ENCODE data around the gene TNFRSF13B.
"Not testable (repeated sequence)": the region's sequence is repeated elsewhere in the genome, so short reads cannot be mapped to it uniquely, and the experiment has no call there.

TNFRSF13B gene

GRCh38 chr17:16971458-16972338, at the start of gene TNFRSF13B:
TNFRSF13B (minus strand) TSS chr17:16972118; CDS start chr17:16972075, 43 bp downstream.
- DNase-seq (ENCODE audit: insufficient read length, low spot score) (no peak), FAIRE-seq (no peak)
- no peak for TF ChIP-seq POLR2A (IDR thresholded peaks at IDR 0.05; ENCODE audit: low read depth, low read length)

DNA sequence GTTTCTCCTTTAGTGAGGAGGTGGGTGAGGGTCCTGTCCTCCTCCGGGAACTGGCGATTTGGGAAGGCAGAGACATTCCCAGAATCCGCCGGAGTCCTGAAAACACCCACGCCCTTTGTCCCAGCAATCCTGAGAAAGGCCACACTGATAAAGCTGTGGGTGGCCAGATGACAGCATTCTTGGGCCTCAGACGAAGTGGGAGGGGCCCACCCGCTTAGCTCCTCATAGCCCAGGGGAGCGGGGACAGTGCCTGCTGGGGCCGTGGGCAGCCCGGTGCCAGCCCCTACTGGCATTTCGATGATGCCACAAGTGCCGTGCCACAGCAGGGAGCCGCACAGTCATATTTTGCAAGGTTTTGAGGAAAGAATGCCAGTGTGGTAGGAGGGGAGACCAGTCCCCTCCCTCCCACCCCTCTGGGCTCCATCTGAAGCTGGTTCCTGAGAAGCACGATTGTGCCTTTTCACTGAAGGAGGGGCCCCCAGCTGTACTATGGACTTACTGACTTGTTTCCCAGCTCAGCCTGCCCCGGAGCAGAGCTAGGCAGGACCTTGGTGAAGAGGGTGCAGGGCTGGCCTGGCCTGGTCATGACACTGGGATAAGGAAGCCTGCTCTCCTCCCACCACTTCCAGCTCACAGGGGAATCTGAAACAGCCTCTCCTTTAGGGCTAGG, 49.4 kb upstream of the TNFRSF13B start:
- no peak; the same call in 1 of the 2 replicates for TF ChIP-seq POLR2A (IDR thresholded peaks at IDR 0.05; ENCODE audit: low read depth, low read length)
- peak; percentile 89 for DNase-seq (ENCODE audit: insufficient read length, low spot score)

DNA sequence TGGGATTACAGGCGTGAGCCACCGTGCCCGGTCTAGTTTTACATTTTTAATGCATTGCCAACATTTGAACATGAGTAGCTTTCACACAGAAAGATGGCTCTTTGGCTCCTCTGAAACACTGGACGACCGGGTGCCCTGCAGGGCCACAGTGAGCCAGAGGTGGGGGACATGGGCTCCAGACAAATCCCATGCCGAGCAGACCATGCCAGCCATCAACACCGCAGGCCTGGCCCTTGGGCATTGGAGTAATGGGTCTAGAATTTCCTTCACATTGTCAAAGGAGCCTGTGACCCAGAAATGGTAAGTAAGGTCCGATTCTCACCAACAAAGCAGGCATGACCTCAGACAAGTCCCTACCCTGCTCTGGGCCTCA, 48.9 kb upstream of the TNFRSF13B start:
- FAIRE-seq (no peak), DNase-seq (ENCODE audit: insufficient read length, low spot score) (no peak)
- no peak for TF ChIP-seq POLR2A (IDR thresholded peaks at IDR 0.05; ENCODE audit: low read depth, low read length)

More for the DNA sequence above, 49.4 kb upstream of the TNFRSF13B start:
- peak; percentile 50 for FAIRE-seq

GRCh38 chr17:17019891-17020456, 48.1 kb upstream of the TNFRSF13B start:
- TF ChIP-seq POLR2A (IDR thresholded peaks at IDR 0.05; ENCODE audit: low read depth, low read length) = no peak
- FAIRE-seq = no peak
- no peak for DNase-seq (ENCODE audit: insufficient read length, low spot score)

DNA sequence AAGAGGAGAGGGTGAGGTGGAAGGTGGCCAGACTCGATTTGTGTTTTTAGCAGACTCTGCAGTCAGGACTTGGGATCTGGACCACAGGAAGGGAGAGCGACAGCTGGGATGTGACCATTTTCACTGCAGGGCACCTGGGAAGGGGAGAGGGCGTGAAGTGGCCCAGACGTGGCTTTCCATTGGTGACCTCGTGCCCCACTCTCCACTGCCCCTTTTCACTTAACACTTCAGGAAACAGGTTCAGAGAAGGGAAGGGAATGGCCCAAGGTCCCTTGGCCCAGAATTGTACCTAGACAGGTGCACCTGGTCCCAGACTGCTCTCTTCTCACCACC, 47.5 kb upstream of the TNFRSF13B start:
- FAIRE-seq = no peak
- no peak for DNase-seq (ENCODE audit: insufficient read length, low spot score)
- TF ChIP-seq POLR2A (IDR thresholded peaks at IDR 0.05; ENCODE audit: low read depth, low read length) = no peak

DNA sequence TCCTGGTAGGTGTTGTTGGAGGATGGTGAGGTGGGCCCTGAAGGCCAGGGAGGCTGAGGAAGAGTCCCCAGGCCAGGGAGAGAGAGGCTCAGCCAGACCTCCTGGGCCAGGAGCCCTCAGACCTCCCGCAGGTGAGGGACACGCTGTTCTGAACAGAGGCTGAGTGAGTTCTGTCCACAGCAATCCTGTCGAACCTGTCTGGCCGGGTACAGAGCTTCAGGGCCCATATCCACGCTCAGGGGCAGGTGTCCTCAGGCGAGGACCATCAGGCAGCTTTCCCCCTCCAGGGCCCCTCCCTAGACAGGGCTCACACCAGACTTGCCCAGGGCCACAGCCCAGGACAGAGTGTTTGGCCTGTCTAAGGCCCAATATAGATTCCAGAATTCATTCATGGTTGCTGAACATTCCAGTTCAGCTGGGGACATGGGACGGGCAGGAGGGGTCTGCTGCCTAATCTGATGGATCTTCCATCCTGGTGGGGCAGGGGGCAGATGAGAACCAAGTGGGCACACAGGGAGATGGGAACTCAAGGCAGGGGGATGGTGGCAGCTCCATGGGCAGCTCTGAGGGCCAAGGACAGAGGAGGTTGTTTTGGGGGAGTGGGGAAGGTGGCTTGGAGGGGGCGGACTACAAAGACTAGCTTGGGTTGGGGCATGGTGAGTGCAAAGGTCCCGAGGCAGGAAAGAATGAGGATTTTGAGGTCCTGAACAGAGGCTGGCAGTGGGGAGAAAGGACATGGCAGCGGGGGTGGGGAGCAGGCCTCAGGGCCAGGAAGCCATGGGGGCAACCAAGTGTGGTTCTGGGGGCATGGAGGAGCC, 46.9 kb upstream of the TNFRSF13B start:
- no peak for FAIRE-seq
- TF ChIP-seq POLR2A (IDR thresholded peaks at IDR 0.05; ENCODE audit: low read depth, low read length) = no peak
- no peak for DNase-seq (ENCODE audit: insufficient read length, low spot score)

GRCh38 chr17:17018021-17018441, 46.1 kb upstream of the TNFRSF13B start:
- no peak for DNase-seq (ENCODE audit: insufficient read length, low spot score)
- no peak for FAIRE-seq
- no peak for TF ChIP-seq POLR2A (IDR thresholded peaks at IDR 0.05; ENCODE audit: low read depth, low read length)

GRCh38 chr17:17017343-17018014, 45.6 kb upstream of the TNFRSF13B start:
- TF ChIP-seq POLR2A (IDR thresholded peaks at IDR 0.05; ENCODE audit: low read depth, low read length) = no peak
- DNase-seq (ENCODE audit: insufficient read length, low spot score) (no peak), FAIRE-seq (no peak)

GRCh38 chr17:17016199-17017197, 44.6 kb upstream of the TNFRSF13B start:
- not testable (repeated sequence) for DNase-seq (ENCODE audit: insufficient read length, low spot score); FAIRE-seq

DNA sequence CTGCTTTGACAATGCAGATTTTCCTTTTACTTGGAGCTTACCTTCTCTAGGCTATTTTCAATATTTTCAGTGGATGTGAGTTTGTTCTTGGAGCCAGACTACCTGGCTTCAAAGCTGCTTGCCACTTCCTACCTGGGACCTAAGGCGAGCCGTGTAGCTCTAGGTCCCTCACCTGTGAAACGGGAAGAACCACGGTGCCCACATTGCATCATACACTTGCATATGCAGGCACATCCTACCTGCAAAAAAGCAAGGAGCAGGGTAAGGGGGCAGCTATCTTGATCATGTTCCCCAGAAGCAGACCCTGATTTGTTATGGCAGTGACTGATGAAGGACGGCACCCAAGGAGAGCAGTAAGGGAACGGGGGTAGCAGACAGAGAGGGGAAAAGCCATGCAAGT, 43.3 kb upstream of the TNFRSF13B start:
- DNase-seq (ENCODE audit: insufficient read length, low spot score) (no peak), FAIRE-seq (no peak)
- TF ChIP-seq POLR2A (IDR thresholded peaks at IDR 0.05; ENCODE audit: low read depth, low read length) = no peak

GRCh38 chr17:17014748-17015124, 42.8 kb upstream of the TNFRSF13B start:
- FAIRE-seq; DNase-seq (ENCODE audit: insufficient read length, low spot score): not testable (repeated sequence)

DNA sequence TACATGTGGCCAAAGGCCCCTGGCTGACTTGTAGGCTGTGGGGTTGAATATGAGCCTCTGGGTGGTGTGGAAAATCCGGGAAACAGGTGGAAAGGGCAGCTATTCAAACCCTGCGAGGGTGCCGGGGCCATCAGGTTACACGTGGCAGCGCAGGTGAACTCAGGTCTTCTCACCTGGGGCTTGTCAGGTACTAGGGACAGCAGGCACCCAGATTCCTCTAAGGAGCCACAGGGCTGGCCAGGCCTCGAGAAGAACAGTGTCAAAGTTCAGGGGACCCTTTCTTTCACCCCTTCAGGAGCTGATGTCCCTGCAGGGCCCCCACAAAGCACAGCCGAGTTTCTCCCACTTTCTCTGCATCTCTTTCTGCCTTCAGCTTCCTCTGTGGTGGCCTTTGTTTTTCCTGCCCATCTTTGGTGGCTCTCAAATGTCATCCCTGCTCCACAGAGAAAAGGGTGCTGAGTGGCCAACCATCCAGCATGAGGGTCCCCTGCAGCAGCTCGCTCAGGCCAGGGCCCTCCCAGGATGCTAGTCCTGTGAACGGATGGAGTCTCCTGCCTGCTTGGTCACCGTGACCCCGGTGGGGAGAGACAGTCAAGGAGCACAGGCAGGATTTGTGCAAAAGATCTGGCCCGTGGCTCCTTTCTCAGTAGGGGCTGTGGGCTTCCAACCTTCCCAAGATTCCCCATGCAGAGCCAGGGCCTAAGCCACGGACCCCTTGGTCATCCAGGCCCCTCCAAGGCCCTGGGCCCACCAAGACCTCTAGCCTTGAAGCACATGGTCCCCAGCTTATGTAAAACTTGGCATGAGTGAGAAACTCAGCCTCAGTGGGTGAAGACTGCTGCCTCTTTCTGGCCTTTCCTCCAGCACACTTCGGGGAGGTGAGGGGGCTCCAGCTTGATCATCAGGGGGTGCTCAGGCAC, 42.2 kb upstream of the TNFRSF13B start:
- not testable (repeated sequence) for DNase-seq (ENCODE audit: insufficient read length, low spot score); FAIRE-seq

GRCh38 chr17:17011043-17011907, 39.4 kb upstream of the TNFRSF13B start:
- not testable (repeated sequence) for DNase-seq (ENCODE audit: insufficient read length, low spot score); FAIRE-seq

GRCh38 chr17:17010545-17011034, 38.7 kb upstream of the TNFRSF13B start:
- peak; percentile 84 for FAIRE-seq
- not testable (repeated sequence) for DNase-seq (ENCODE audit: insufficient read length, low spot score)

GRCh38 chr17:17009972-17010371, 38.1 kb upstream of the TNFRSF13B start:
- DNase-seq (ENCODE audit: insufficient read length, low spot score) = not testable (repeated sequence)
- peak; percentile 75 for FAIRE-seq
